ENCODE results near the gene GAK. TPM values are rescaled to one million over a fixed set of nuclear protein-coding genes. Genes with fewer than 3 reads are reported as not detected.

Gene GAK
- total RNA-seq, 4 donors from 2014 or later: 230 to 882 (median 305) TPM

DNA sequence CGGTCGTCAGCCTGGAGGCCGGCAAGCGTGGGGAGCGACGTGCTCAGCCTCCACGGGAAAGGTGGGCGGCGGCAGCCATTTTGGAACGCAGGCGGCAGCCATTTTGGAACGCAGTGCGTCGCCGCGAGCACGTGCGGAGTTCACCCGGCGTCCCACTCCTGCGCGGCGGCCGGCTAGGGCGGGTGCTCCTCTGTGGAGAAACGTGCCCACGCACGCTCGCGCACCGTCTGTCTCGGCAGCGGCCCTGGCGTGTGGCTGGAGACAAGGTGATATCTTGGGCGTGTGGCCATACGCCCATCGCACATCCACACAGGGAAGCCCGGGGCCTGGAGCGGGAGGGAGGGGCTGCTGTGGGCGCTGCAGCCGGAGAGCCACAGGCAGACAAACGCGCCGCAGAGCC, 127.3 kb downstream of the GAK start:
- TF ChIP-seq POLR2AphosphoS5 (IDR thresholded peaks at IDR 0.05) (no peak), EP300 (IDR thresholded peaks at IDR 0.05; ENCODE audit: low read depth) (no peak), POLR2A (IDR thresholded peaks at IDR 0.05) (no peak), CTCF (IDR thresholded peaks at IDR 0.05) (no peak)
- Histone ChIP-seq H3K36me3 (no peaks in the 10 kb centered on the region), H3K4me3 (no peak overlapping the region), H3K9me3 (no peaks in the 10 kb centered on the region), H3K4me1 (peaks cover 0 to 9% (median 0%) of the 10 kb centered on the region in 4 donors), H3K27ac (no peak overlapping the region), H3K27me3 (peaks cover 4% of the 10 kb centered on the region)
- intact Hi-C loops (cut with DNase I; ENCODE audit: low total_unique reads) (no loop called here), in situ Hi-C loops (cut with MboI; ENCODE audit: low pct_ligation_motif_present in 1 of 4, low pct_unique_long_range_greater_than_20kb in 1 of 4, low sequenced_read_pairs in 3 of 4) (no loop called here)
- DNase-seq: no peak
- WGBS, 2 donors (ENCODE audit: low coverage in 1 of 2): 88% methylated on average over 44 of the region's 44 CpGs; no CpG with 5 or more reads in 1 of the 2 donors

DNA sequence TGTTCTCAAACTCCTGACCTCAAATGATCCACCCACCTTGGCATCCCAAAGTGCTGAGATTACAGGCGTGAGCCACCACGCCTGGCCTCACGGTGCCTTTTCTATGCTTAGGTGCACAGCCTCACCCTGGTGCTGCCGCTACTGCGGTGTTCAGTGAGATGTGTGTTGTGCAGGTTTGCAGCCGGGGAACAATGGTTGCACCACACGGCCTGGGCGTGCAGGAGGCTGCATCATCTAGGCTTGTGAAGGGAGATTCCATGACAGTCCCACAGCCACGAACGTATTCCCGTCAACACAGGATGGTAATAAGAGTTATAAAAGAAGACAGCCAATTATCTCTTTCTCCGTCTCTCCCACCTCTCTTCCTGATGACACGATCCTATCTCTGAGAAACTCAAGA, 128.2 kb downstream of the GAK start:
- in situ Hi-C loops (cut with MboI; ENCODE audit: low pct_ligation_motif_present in 1 of 4, low pct_unique_long_range_greater_than_20kb in 1 of 4, low sequenced_read_pairs in 3 of 4): no loop called here
- WGBS, 2 donors (ENCODE audit: low coverage in 1 of 2): 80 to 94% methylated on average over 2 to 13 of the region's 13 CpGs
- no peaks in the 10 kb centered on the region for H3K36me3 ChIP-seq
- intact Hi-C loops (cut with DNase I; ENCODE audit: low total_unique reads): no loop called here
- no peaks in the 10 kb centered on the region for H3K9me3 ChIP-seq
- DNase-seq: no peak
- H3K27me3 ChIP-seq: peaks cover 4% of the 10 kb centered on the region
- no peak overlapping the region for H3K27ac ChIP-seq
- peaks cover 0 to 17% (median 3%) of the 10 kb centered on the region in 4 donors for H3K4me1 ChIP-seq
- TF ChIP-seq EP300 (IDR thresholded peaks at IDR 0.05; ENCODE audit: low read depth): no peak
- no peak for TF ChIP-seq POLR2A (IDR thresholded peaks at IDR 0.05)
- TF ChIP-seq CTCF (IDR thresholded peaks at IDR 0.05): no peak
- no peak for TF ChIP-seq POLR2AphosphoS5 (IDR thresholded peaks at IDR 0.05)
- no peak overlapping the region for H3K4me3 ChIP-seq

GRCh38 chr4:801436-802124, 130.5 kb downstream of the GAK start:
- DNase-seq: no peak
- intact Hi-C loops (cut with DNase I; ENCODE audit: low total_unique reads): no loop called here
- H3K27ac ChIP-seq: no peak overlapping the region

More at GRCh38 chr4:801436-802124, 130.5 kb downstream of the GAK start:
- no peak overlapping the region for H3K4me3 ChIP-seq
- TF ChIP-seq POLR2A (IDR thresholded peaks at IDR 0.05) (no peak), POLR2AphosphoS5 (IDR thresholded peaks at IDR 0.05) (no peak), EP300 (IDR thresholded peaks at IDR 0.05; ENCODE audit: low read depth) (no peak), CTCF (IDR thresholded peaks at IDR 0.05) (no peak)
- in situ Hi-C loops (cut with MboI; ENCODE audit: low pct_ligation_motif_present in 1 of 4, low pct_unique_long_range_greater_than_20kb in 1 of 4, low sequenced_read_pairs in 3 of 4): no loop called here
- no peaks in the 10 kb centered on the region for H3K9me3 ChIP-seq
- WGBS, 2 donors (ENCODE audit: low coverage in 1 of 2): 81 to 92% methylated on average over 2 to 13 of the region's 13 CpGs
- H3K4me1 ChIP-seq: peaks cover 0 to 11% (median 4%) of the 10 kb centered on the region in 4 donors
- H3K27me3 ChIP-seq: peaks cover under 1% of the 10 kb centered on the region
- no peaks in the 10 kb centered on the region for H3K36me3 ChIP-seq

Other genes starting within 250 kb of the GAK start
- gene SLC49A3, start 243.2 kb downstream of the GAK start, total RNA-seq: 10 to 100 TPM in 2 of 4 donors, 1 to 10 TPM in 2; 1.2 to 17.6 (median 9.2) TPM
- 100 to 1,000 TPM in 2 of 4 donors, 10 to 100 TPM in 2; 56.5 to 256 (median 97.2) TPM for gene PCGF3, start 226.5 kb downstream of the GAK start, total RNA-seq
- gene CPLX1, start 106.2 kb downstream of the GAK start, total RNA-seq: 1 to 10 TPM in 1 of 4 donors, under 1 TPM in 2, not detected in 1; 0.32 to 3.7 (median 0.41) TPM
- 100 to 1,000 TPM in 1 of 4 donors, 10 to 100 TPM in 3; 44.0 to 116 (median 50.5) TPM for gene TMEM175, start 144 bp upstream of the GAK start, total RNA-seq
- 100 to 1,000 TPM in 2 of 4 donors, 10 to 100 TPM in 2; 51.8 to 147 (median 86.0) TPM for gene DGKQ, start 41.3 kb upstream of the GAK start, total RNA-seq
- 10 to 100 TPM; 25.9 to 78.6 (median 40.4) TPM for gene IDUA, start 54.7 kb upstream of the GAK start, total RNA-seq
- gene SLC26A1, start 61.1 kb upstream of the GAK start, total RNA-seq: 1 to 10 TPM; 1.7 to 4.1 (median 2.8) TPM
- 10 to 100 TPM; 11.7 to 15.9 (median 14.2) TPM for gene FGFRL1, start 79.3 kb upstream of the GAK start, total RNA-seq
- 1 to 10 TPM in 2 of 4 donors, not detected in 2; 2.5 to 9.1 TPM for gene RNF212, start 181.2 kb upstream of the GAK start, total RNA-seq
- gene SPON2, start 240.3 kb upstream of the GAK start, total RNA-seq: 100 to 1,000 TPM in 1 of 4 donors, 10 to 100 TPM in 3; 45.4 to 127 (median 53.1) TPM

All from transverse colon (tissue), 4 donors.